ENCODE measurements around the gene CMC4.

- TF ChIP-seq POLR2A (IDR thresholded peaks at IDR 0.05; ENCODE audit: low read depth, low read length), result no peak
- TF ChIP-seq POLR2AphosphoS5 (IDR thresholded peaks at IDR 0.05; ENCODE audit: low read depth, low read length), result no peak
- TF ChIP-seq TAF1 (IDR thresholded peaks at IDR 0.05; ENCODE audit: borderline replicate concordance, low read depth, low read length), result no peak
Observed at GRCh38 chrX:155105919-155106318, 35.0 kb upstream of the CMC4 start.

Measured in GM12892 (cell line).